ENCODE results near the gene SP140.
"Not testable (repeated sequence)": the region's sequence is repeated elsewhere in the genome, so short reads cannot be mapped to it uniquely, and the experiment has no call there.

SP140 gene

GRCh38 chr2:230225486-230225885 is at the start of gene SP140:
TSS of gene SP140 (plus strand) at chr2:230225736. CDS start at chr2:230225845, 109 bp downstream.
- DNase-seq, result no peak

- DNase-seq, result no peak
Measured at GRCh38 chr2:230176996-230177395, 48.5 kb upstream of the SP140 start.

GRCh38 chr2:230178546-230179485 is 46.7 kb upstream of the SP140 start:
- no peak for DNase-seq

DNA sequence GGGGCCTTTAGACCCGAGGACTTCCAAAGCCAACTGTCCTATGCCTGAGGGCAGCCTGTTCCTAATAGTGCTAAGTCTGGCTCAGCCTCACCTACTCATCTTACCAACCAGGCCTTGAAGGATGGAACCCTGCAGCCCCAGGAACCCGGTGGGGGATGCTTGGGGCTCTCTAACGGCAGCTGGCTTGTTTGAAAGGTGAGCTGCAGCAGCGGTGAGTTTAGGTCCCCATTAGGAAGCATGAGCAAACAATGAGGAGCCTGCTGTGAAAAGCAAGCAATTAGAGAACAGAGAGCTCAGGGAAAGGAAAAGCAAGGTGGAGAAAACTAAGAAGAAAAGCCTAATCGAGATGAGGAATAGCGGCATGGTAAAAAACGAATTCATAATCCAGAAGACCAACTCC is 45.6 kb upstream of the SP140 start:
- no peak for DNase-seq

DNA sequence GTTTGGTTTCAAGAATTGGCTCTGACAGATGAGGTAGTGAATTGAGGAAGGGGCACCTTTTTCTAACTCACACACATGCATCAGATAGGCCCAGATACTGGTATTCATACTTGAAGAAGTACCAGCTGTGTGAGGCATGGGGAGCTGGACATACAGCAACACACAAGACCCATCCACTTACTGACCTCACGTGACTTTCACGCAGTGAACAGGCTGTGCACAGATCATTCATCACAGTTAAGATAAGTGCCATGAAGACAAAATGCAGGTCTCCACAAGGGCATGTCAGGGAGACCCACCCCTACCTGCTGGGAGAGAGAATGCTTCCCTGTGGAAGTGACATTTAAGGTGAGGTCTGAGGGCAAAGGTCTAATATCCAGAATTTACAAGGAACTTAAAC is 44.3 kb upstream of the SP140 start:
- no peak for DNase-seq

- DNase-seq, result no peak
Measured at GRCh38 chr2:230184727-230185578, 40.6 kb upstream of the SP140 start.

DNA sequence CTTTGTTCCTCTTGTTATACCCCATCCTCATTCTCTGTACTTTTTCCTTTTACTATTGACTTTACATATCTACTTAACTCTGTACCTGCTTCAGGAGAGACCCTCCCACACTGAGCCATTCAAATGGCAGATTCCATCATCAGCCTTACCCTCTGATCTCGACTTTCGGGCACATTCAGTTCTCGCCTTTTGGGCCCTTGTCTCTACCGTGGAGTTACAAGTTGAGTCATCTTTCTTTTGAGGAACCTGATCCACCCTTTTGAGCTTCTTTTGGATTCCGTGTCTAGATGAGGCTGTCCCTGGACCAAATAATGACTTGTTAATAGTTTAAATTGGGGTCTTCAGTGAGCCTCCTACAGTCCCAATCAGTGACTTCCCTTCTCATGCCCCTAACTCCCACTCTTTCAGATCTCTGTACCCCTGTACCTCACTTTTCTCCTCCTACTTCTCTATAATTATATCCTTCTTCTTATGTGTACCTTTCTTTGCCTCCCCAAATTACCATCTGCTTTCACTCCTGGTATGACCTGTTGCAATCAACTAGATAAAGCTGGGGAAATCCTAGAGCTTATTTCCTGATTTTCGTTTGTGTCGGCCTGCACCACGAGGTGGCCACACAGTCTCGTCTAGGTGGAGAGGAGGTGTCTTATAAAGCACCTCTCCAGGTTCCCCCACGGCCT is 23.0 kb upstream of the SP140 start:
- DNase-seq, result no peak

DNA sequence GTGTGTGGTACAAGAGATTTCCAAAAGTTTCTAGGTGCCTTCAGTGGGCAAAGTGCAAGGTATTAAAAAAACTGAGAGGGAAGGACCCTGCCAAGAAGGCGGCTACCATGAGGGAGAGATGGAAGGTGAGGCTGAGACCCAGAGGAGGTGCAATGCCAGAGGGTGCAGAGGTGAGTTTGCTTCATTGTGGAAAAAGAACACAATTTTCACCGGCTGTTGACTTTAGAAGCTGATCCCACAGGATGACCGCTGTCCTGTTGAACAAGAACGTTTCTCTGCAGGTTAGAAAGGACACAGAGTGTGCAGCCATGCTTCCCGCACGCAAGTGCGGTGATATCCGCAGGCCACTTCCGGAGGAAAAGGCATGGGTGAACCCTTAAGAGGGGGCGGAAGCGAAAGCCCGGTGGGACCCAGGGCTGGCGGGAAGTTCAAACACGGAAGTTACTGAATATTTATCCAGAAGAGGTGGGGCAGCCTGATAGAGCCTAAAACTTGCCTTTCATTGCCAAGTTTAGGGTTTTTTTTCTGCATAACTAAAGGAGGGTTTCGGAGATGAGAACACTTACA is 22.3 kb upstream of the SP140 start:
- no peak for DNase-seq

- no peak for DNase-seq
Measured at GRCh38 chr2:230205034-230205433, 20.5 kb upstream of the SP140 start.

DNA sequence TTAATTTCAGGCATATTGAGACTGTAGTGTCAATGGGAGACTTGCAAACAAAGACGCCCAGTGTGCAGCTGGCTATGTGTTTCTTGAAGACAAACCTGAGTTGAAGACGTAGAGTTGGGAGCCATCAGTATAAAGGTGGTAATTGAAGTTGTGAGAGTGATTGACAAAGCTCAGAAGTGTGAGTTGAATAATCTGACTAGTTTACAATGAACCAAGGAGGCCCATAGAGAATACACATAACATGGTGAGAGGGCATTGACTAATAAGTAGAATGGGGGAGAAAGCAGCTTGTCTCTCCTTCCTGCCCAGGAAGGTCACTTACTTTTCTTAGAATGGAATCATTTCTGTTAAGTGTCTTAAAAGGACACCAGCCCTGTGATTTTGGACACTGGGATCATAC is 19.8 kb upstream of the SP140 start:
- DNase-seq, result no peak

GRCh38 chr2:230208576-230208975 is 17.0 kb upstream of the SP140 start:
- DNase-seq, result no peak

DNA sequence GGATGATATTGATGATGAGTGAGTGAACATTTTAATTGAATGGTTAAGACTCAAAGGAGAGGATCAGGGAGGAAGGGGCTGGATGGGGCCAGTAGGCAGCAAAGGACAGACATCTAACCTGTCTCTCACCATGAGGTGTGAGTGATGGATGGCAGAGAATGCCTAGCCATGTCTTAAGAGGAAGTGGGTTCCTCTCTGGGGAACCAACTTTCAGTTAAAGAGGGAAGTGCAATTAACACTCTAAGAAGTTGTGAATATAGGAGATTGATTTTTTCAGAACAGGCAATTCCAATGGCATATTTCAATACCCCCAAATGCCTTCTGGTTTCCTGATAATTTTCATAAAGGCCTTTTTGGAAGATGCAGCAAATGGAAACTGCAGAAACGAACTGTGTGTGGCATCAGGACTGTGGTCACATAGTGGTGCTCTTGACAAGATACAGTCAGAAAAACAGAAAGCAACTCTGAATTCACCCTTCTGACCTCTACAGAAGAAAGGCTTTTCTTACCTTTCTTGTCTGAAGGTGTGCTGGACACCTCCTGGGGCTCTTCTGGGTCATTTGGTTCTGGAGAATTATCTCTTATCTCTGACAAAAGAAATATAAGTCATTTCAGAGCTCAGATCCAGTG is 16.0 kb upstream of the SP140 start:
- DNase-seq, result no peak

DNA sequence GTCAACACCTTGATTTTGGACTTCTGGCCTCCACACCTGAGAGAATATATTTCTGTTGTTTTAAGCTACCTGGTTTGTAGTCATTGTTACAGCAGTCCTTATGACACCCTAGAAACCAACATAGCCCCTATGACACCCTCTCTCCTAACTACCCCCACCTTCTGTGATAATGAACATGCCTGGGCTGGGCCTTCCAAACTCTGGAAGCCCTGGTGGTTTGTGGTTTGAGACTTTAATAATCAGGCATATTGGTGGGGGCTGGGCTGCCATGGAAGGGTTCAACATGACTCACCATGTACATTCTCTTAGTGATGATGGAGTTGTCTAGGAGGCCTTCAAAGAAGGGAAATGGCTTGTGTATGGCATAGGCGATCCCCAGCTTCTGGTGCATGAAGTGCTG is 9.0 kb upstream of the SP140 start:
- DNase-seq, result no peak

GRCh38 chr2:230217424-230217823 is 8.1 kb upstream of the SP140 start:
- DNase-seq, result no peak

DNA sequence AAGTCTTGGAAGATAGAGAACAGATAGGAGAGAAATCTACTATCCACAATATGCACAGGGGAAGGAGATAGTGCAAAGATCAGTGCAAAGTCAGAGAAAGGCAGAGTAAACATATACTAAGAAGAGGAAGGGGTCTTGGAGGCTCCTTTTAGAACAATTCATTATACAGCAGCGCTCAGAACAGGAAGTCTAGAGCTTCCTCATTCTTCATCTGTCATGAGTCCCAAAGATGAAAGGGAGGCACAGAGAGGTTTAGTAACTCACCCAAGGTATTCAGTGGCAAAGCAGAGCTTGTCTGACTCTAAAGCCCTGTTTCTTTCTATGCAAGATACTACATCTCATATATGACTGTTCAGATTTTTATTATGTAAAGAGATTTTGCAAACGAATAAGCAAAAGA is 7.1 kb upstream of the SP140 start:
- no peak for DNase-seq

- DNase-seq, result peak; percentile 92
Measured at GRCh38 chr2:230219419-230220331, 5.9 kb upstream of the SP140 start, which contains the start of gene SP110. TSS of gene SP110 (minus strand) at chr2:230219984. CDS start at chr2:230216927, 3,057 bp downstream.

- DNase-seq, result no peak
Measured at GRCh38 chr2:230220347-230220969, 5.1 kb upstream of the SP140 start.

- DNase-seq, result no peak
Measured at GRCh38 chr2:230221493-230221892, 4.0 kb upstream of the SP140 start.

DNA sequence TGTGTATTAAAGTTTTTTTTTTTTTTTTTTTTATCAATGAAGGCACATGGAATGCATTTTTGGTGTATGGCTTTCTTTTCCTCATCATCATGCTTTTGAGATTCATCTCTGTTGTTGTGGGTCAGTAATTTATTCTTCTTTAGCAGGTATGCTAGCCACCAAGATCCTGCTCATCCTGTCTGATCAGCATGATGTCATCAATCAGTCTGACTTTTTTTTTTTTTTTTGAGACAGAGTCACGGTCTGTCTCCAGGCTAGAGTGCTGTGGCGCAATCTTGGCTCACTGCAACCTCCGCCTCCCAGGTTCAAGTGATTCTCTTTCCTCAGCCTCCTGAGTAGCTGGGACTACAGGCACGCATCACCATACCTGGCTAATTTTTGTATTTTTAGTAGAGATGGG is 2.7 kb upstream of the SP140 start:
- DNase-seq, result not testable (repeated sequence)

DNA sequence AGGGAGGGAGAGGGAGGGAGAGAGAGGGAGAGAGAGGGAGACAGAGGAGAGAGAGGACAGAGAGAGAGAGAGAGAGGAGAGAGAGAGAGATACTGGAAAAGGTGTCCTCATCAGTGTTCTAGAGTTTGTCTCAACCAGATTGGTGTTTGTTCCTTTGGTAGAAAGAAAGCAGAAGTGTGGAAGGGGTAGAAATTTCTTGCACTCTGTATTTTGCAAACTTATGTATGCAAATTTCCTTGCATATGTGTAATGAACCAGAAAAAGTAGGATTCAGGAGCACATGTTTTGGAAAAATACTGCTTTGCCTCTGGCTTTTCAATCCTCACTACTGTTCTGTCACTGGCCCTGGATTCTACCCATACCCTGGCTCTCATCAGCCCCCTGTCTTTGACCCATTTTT is 1.1 kb upstream of the SP140 start:
- no peak for DNase-seq
